NOMO-1 treated with dmso at 0.1 percent for 144 hours (cell line): Measurements from ENCODE around the gene PRPSAP2.
"Not testable (repeated sequence)": the region's sequence is repeated elsewhere in the genome, so short reads cannot be mapped to it uniquely, and the experiment has no call there.

ENCODE experiments used
- DNase-seq: peaks from one replicate; lab custom pipeline; 2025; ENCODE audit not compliant: unreplicated experiment; lab: John Stamatoyannopoulos, UW

The PRPSAP2 gene

DNA sequence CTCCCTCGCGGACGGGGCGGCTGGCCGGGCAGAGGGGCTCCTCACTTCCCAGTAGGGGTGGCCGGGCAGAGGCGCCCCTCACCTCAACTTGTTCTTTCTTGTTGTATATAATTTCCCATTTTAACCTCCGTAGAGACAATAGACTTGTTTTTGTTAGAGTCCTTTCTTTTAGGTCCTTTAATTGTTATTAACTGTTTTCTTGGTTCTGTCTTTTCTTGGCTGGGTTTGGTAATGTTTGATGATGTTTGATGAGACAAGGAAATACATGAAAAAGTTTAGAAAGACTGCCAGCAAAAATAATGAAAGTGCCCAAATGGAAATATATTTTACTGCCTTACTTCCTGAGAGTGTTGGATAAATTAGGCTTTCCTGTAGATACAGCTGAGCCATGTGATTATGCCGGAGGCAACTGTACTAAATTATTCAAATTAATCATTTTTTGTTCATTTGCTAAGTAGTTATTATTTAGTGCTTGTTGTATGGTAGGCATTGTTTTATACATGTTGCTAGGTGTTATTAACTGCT lies 30.9 kb downstream of the PRPSAP2 start:
- DNase-seq: no peak

DNA sequence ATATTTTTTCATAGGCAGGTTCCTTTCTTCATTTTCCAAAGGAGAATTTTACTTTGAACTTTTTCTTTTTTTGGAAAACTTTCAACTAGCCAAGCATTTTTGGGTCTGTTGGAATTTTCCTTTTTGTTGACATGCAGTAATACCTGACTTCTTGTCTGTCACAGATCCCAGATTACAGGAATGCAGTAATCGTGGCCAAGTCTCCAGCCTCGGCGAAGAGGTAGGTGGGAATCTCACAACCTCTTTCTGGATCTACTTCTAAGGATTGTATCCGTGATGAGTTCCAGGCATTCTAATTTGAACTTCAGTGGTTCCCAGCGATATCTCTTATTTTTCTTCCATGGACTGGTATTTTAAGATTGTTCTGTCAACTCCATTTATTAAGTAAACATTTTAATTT lies 31.7 kb downstream of the PRPSAP2 start:
- DNase-seq: no peak

DNA sequence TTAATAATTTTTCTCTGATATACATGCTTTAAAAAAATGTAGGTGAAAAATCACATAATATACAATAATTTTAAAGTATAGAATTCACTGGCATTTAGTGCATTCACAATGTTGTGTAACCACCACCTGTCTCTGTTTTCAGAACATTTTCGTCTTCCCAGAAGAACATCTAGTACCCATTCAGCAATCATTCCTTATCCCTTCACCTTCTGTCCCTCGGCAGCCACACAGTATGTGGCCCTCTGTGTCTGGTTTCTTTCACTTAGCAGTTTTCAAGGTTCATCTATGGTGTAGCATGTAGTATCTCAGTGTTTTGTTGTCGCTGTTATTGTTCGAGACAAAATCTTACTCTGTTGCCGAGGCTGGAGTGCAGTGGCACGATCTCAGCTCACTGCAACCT lies 33.6 kb downstream of the PRPSAP2 start:
- DNase-seq: no peak

DNA sequence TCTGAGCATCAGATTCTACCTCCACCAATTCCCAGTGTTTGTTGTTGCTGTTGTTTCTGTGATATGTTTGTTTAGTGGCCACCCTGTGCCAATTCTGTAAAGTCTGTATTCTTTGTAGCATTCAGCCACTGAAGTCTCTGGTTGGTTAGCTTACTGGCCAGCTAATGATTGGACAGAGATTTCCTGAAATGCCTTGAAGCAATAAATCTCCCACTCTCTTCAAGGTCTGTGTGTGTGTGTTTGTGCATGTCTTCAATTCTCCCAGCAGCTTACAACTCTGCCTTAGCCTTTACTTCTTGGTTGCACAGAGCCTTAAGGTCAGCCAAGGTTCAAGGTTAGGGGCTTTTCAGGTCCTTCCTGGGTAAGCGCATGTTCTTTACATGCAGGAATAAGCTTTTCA lies 38.2 kb downstream of the PRPSAP2 start:
- DNase-seq: no peak

DNA sequence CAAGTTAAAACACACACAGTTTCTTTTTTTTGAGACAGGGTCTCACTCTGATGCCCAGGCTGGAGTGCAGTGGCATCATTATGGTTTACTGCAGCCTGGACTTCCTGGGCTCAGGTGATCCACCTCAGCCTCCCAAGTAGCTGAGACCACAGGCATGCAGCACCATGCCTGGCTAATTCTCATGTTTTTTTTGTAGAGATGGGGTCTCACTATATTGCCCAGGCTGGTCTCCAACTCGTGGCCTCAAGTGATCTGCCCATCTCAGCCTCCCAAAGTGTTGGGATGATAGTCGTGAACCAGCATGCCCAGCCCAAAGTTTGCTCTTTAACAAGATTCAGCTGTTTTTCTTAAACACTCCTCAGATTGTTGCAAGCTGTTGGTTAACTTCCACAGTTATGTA lies 39.0 kb downstream of the PRPSAP2 start:
- no peak for DNase-seq

DNA sequence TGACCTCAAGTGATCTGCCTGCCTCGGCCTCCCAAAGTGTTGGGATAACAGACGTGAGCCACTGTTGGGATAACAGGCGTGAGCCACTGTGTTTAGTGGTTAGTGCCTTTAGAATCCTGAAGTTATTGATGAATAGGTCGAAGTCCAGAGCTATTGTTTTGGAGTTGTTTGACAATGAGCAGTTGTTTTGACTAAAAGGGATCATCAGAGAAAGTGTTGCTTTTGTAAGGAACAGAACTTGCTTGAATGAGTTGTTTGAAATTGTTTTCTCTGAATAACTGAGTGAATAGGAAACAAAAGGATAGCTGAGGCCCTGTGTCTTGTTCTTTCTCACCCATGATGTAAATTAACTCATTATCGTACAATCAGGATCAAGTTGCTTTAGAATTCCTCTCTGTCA lies 46.6 kb downstream of the PRPSAP2 start:
- no peak for DNase-seq

DNA sequence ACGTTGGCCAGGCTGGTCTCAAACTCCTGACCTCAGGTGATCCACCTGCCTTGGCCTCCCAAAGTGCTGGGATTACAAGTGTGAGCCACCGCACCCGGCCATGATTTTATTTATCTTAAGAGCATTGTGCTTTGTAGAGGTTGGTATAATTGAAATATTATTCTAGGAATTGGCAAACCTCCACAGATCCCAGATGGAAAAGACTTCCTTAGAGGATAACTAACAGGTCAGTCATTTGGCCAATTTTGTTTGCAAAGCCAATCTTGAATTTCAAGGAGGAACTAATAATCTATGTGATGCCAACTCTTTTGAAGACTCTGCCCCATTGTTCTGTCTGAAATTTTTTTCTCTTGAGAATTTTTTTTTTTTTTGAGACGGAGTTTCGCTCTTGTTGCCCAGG lies 47.3 kb downstream of the PRPSAP2 start:
- DNase-seq: no peak

DNA sequence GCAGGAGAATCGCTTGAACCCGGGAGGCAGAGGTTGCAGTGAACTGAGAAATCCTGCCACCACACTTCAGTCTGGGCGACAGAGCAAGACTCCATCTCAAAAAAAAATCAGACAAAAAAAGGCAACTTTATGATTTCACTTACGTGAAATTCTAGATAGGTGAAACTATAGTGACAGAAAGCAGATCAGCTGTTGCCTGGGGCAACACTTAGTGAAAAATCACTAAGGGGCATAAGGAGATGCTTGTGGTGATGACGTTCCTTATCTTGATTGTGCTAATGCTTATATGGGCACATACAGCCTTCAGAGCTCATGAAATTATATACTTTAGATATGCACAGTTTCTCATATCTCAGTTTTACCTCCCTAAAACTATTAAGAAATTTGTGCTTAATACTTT lies 52.4 kb downstream of the PRPSAP2 start:
- no peak for DNase-seq

DNA sequence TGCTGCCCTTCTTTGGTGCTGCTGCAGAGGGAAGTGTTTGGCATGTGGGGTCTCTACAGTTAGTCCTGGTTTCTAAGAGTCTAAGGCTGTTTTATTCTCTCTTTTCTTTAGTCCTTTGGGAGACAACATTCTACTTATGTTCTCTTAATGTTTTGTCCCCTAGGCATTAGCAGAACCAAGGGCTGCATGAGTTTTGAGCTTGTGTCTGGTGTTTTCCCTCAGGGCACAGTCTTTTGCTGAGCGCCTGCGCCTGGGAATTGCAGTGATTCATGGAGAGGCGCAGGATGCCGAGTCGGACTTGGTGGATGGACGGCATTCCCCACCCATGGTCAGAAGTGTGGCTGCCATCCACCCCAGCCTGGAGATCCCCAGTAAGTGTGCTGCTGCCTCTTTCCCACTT lies 53.0 kb downstream of the PRPSAP2 start:
- DNase-seq: no peak

DNA sequence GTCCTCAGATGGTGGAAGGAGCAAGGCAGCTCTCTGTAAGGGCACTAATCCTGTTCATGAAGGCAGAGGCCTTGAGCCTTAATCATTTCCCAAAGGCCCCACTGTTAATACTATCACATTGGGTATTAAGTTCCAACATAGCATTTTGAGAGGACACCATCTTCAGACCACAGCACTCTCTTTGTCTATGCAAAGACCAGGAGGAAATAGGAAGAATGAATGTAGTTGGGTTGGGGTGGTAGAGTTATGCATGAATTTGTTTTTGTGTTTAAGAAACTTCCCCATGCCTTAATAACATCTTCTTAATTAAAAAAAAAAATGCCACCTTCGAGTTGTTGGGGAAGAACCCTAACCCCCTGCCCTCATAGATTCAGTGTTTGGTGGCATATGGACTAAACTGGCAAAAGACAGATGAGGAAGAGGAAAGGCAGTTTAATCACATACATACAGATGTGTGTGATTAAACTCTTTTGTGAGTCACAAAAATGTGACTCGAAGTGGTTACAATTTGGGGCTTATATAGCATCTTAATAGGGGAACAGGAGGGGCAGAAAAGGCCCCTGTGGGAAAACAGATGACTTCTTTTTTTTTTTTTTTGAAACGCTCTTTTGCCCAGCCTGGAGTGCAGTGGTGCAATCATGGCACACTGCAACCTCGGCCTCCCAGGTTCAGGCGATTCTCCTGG lies 59.0 kb downstream of the PRPSAP2 start:
- DNase-seq: no peak

DNA sequence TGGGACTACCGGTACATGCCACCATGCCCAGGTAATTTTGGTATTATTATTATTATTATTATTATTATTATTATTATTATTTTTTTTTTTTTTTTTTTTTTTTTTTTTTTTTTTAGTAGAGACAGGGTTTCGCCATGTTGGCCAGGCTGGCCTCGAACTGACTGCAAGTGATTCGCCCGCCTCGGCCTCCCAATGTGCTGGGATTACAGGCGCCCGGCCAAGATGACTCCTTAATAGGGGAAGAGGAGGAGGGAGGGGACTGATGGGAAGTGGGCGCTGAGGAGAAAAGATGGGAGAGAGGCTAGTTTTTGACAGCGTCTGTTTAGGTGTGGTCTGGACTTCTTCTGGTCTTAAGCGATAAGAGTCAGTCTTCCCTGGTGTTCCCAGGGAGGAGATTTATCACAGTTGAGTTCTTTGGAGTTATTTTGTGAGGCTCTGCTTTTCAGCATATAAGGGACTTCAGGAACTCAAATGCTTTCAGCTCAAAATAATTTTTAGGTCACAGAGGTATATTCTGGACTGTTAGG lies 59.6 kb downstream of the PRPSAP2 start:
- DNase-seq: no peak

DNA sequence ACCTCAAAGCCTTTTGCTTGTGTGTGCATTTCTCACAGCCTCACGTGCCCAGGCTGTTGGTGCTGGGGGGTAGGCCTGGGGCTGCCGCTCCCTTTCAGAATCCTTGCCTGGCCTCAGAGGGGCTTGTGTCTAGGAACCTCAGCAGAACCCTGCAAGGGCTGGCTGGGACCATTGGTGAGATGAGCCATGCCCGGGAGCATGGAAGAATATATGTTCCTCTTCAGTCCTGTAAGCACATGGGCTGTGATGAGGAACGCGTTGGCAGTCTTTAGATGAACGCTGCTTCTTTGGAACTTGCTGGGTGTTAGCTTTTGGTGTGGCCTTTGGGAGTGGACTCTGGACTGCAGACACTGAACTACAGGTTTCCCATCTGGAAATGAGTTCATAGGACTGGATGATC lies 62.0 kb downstream of the PRPSAP2 start:
- DNase-seq: no peak

DNA sequence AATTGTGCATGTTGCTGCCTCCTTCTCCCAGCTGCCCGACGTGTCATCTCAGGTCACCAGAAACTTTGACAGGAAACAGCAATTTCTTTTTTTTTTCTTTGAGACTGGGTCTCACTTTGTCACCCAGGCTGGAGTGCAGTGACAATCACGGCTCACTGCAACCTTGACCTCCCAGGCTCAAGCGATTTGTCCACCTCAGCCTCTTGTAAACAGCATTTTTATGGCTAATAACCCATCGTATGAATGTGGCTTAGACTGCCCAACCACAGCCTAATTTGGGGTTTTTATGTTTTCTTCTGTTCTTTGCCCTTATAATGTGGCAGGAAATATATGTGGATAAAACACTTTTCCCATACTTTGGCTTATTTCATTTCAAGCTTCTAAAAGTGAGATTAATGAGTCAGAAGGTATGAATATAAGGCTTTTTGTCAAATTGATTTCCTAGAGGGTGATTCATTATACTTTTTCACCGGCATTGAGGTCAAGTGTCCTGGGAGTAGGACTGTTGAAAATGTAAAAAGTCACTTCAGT lies 63.0 kb downstream of the PRPSAP2 start:
- DNase-seq: no peak

DNA sequence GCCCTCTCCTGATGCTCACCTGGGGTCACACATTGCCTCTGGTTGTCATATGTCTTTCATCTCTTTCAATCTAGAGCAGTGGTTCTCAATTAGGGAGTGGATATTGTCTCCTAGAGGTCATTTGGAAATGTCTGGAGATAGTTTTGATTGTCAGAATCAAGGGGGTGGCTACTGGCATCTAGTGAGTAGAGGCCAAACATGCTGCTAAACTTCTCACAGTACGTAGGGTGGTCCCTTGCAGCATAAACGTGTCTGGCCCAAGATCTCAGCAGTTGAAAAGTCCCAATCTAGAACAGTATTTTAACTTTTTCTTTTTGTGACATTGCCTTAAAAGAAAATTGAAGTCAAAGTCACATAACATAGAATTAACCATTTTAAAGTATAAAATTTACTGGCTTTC lies 63.6 kb downstream of the PRPSAP2 start:
- DNase-seq: no peak

DNA sequence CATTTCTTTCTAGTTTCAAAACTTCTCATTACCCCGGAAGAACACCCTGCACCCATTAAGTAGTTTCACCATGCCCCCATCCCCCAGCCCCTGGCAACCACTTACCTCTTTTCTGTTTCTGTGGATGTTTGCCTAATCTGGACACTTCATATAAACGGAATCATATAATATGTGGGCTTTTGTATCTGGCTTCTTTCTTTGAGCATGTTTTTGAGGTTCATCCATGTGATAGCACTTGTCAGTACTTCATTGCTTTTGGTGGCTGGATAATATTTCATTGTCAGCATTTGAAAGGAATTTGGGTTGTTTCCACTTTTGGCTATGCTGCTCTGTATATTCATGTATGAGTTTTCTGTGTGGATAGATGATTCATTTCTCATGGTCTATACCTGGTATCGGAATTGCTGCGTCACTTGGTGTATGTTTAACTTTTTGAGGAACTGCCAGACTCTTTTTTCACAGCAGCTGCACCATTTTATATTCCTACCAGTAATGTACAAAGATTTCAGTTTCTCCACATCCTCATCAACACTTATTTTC lies 64.1 kb downstream of the PRPSAP2 start:
- DNase-seq: peak; percentile 4

DNA sequence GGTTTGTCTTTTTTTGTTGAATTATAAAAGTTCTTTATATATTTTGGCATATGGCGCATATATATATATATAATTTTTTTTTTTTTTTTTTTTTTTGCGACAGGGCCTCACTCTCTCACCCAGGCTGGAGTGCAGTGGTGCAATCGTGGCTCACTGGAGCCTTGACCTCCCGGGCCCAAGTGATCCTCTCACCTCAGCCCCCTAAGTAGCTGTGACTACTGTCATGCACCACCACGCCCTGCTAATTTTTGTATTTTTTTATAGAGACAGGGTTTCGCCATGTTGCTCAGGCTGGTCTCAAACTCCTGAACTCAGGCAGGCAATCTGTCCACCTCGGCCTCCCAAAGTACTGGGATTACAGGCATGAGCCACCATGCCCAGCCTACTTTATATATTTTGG lies 64.7 kb downstream of the PRPSAP2 start:
- not testable (repeated sequence) for DNase-seq

DNA sequence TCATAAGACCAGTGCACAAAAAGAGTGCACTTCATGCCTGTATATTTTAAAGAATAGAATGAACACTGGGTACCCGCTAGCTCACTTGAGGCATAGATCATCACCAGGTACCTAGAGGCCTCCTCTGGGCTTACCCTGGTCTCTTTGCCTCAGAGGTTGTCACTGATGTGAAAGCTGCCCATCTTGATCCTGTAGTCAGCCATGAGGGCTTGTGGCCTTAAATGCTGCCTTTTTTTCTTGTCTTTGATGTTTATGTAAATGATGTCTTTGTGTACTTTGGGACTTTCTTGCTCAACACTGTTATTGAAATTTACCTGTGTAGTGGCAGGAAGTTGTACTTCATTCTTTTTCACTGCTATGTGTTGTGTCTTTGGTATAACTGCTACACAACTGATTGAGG lies 67.3 kb downstream of the PRPSAP2 start:
- DNase-seq: no peak

DNA sequence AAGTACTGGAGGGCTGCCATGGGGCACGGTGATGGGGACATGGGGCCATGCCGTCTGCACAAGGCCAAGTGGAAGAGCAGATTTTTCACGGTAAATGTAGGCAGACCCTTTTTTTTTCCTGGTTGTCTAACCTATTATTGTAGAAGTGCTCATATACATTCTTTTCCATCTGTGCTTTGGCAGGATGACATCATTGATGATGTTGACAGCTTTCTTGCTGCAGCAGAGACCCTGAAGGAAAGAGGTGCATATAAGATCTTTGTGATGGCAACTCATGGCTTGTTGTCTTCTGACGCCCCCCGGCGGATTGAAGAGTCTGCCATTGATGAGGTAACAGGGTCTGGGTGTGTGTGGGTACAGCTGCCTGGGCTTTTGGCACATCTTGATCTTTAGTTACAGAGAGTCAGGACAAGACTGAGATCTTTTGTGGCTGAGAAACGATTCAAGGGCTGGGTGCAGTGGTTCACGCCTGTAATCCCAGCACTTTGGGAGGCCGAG lies 70.7 kb downstream of the PRPSAP2 start:
- DNase-seq: no peak

DNA sequence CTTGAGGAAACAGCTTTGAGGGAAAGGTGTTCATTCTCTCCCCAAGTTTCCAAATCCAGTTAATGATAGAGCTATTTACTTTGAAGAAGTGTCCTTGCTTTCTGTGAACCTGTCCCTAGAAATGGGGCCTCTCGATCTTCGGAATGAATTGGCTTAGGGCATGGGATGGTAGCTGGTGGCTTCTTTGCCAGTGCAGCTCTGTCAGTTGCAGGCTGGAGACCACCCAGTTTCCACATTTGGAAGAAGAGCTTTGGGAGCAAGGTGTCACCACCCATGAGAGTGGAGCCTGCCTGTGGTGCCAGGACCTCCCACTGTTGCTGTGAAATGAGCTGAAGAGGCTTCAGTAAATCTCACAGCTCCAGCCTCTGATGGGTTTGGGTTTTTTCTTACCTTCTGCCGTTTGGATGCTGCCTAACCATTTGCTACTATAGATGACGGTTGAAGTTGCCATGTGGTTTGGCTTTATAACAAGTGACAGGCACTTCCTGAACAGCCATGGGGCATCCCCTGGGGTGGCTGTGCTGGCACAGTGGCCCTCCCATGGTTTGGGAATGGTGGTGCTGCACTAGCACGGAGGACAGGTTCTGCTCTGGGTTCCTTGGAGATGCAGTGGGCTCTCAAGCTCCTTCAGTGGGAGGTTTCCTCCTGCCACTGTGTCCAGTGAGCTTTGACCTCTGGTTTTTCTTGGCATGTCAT lies 74.6 kb downstream of the PRPSAP2 start:
- DNase-seq: no peak

DNA sequence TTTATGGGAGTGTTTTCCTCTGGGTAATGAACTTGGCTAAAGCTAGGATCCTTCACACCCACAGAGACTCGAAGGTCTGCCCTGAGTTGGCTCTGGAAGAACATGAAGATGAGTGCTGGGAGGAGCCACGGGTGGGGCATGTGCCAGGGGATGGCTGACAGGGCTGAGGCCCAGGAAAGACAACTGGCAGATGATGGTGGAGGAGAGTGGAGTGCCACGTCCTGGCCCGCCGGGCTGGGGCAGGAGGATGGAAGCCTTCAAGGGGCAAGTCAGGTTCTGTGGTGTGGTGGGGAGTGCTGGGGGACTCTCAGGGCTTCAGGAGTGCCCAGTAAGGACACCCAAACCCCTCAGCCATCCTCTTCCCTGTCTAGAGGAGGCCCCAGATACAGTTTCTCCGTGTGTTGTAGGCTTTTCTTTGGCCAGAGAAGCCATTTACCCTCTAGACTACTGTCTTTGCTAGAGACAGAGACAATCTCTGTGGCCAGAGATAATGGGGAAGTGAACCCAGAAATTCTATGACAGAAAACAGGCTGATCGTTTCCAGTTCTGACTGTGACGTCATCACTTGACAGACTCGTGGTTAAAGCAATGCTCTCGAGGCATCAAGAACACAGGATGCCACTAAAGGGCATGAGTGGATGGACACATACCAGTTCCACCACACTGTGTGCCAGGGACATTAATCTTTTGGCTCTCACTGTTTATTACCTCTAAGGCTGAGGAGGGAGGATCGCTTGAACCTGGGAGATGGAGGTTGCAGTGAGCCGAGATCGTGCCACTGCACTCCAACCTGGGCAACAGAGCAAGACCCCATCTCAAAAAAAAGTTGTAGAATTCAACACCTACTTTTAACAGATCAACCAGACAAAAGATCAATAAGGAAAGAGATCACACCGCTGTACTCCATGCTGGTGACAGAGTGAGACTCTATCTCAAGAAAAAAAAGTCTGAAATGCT lies 75.4 kb downstream of the PRPSAP2 start:
- DNase-seq: no peak
